Progenitor cell of endocrine pancreas (in vitro differentiated cells): Measurements from ENCODE around the gene PRDX3. TPM values are rescaled to one million over a fixed set of nuclear protein-coding genes. Genes with fewer than 3 reads are reported as not detected.

Source experiments
- DNase-seq: peaks from one replicate; pipeline ENCODE4 v3.0.0; 2021; ENCODE audit warnings: low spot score; ENCODE audit not compliant: unreplicated experiment
- H3K27ac Mint-ChIP-seq: 2 replicates; pipeline ENCODE4 v1.8.0; 2021; ENCODE audit warnings: mild to moderate bottlenecking, moderate library complexity, mixed read lengths
- H3K27me3 Mint-ChIP-seq: 2 replicates; pipeline ENCODE4 v1.8.0; 2021; ENCODE audit warnings: mixed read lengths
- H3K36me3 Mint-ChIP-seq: 2 replicates; pipeline ENCODE4 v1.8.0; 2022; ENCODE audit warnings: mixed read lengths; ENCODE audit not compliant: insufficient read depth
- H3K4me1 Mint-ChIP-seq: 2 replicates; pipeline ENCODE4 v1.8.0; 2021; ENCODE audit warnings: low read depth, mixed read lengths
- H3K4me3 Mint-ChIP-seq: 2 replicates; pipeline ENCODE4 v1.8.0; 2021; ENCODE audit warnings: low read depth, mild to moderate bottlenecking, moderate library complexity, mixed read lengths
- H3K9me3 Mint-ChIP-seq: 2 replicates; pipeline ENCODE4 v1.8.0; 2021; ENCODE audit warnings: low read depth, mixed read lengths
- total RNA-seq: library from RNA; stranded (reverse); gene quantifications from 2 replicates; pipeline ENCODE4 v1.2.1, GENCODE V29; 2021
- TF ChIP-seq, protein P1 (sequence below): fragments of 200-600 bp; sonication (generic); IDR thresholded peaks from one replicate; pipeline ENCODE4 v1.5.0; 2021; ENCODE audit warnings: antibody characterized with exemption, mild to moderate bottlenecking; ENCODE audit not compliant: unreplicated experiment

Gene PRDX3
- total RNA-seq, 1 donor from 2014 or later = 117 TPM

- Mint-ChIP-seq H3K4me3 (no peak overlapping the region), H3K9me3 (no peaks in the 10 kb centered on the region), H3K27ac (no peak overlapping the region), H3K4me1 (peaks cover 16% of the 10 kb centered on the region), H3K27me3 (no peaks in the 10 kb centered on the region), H3K36me3 (peaks cover 26% of the 10 kb centered on the region)
- TF ChIP-seq, protein P1, sequence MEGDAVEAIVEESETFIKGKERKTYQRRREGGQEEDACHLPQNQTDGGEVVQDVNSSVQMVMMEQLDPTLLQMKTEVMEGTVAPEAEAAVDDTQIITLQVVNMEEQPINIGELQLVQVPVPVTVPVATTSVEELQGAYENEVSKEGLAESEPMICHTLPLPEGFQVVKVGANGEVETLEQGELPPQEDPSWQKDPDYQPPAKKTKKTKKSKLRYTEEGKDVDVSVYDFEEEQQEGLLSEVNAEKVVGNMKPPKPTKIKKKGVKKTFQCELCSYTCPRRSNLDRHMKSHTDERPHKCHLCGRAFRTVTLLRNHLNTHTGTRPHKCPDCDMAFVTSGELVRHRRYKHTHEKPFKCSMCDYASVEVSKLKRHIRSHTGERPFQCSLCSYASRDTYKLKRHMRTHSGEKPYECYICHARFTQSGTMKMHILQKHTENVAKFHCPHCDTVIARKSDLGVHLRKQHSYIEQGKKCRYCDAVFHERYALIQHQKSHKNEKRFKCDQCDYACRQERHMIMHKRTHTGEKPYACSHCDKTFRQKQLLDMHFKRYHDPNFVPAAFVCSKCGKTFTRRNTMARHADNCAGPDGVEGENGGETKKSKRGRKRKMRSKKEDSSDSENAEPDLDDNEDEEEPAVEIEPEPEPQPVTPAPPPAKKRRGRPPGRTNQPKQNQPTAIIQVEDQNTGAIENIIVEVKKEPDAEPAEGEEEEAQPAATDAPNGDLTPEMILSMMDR = no peak
- no peak for DNase-seq
Observed at GRCh38 chr10:119174109-119174508, 4.5 kb downstream of the PRDX3 start.

- Mint-ChIP-seq H3K36me3 (peaks cover 20% of the 10 kb centered on the region), H3K4me3 (no peak overlapping the region), H3K4me1 (peaks cover 11% of the 10 kb centered on the region), H3K27me3 (no peaks in the 10 kb centered on the region), H3K27ac (no peak overlapping the region), H3K9me3 (no peaks in the 10 kb centered on the region)
- TF ChIP-seq, protein P1 = no peak
- no peak for DNase-seq
Observed at GRCh38 chr10:119167041-119167440, 11.6 kb downstream of the PRDX3 start.

GRCh38 chr10:119166564-119166963, 12.0 kb downstream of the PRDX3 start:
- H3K36me3 Mint-ChIP-seq = peaks cover 17% of the 10 kb centered on the region
- peak overlapping the region; percentile 95 for H3K27ac Mint-ChIP-seq
- no peak for DNase-seq
- peak overlapping the region; percentile 81 for H3K4me3 Mint-ChIP-seq
- peaks cover 15% of the 10 kb centered on the region for H3K4me1 Mint-ChIP-seq
- no peaks in the 10 kb centered on the region for H3K9me3 Mint-ChIP-seq
- H3K27me3 Mint-ChIP-seq = no peaks in the 10 kb centered on the region
- TF ChIP-seq, protein P1 = no peak

DNA sequence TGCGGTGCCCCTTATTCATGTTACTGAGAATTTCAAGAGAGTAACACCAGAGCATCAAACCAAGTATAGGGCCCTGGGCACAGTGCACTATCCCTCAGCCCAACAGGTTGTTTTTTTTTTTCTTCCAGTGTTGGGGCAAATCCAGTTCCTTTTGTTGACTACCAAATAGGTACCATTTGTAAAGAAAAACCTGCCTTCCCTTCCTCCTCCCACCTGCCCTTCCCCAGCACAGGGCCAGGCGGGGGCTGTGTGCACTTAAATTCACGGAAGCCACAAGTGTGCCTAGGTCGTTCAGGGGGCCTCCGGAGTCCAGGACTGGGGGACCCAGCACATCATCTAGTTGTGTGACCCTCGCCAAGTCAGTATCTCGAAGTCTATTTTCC, 12.5 kb downstream of the PRDX3 start:
- no peaks in the 10 kb centered on the region for H3K27me3 Mint-ChIP-seq
- peak overlapping the region; percentile 95 for H3K27ac Mint-ChIP-seq
- H3K36me3 Mint-ChIP-seq = peaks cover 16% of the 10 kb centered on the region
- no peaks in the 10 kb centered on the region for H3K9me3 Mint-ChIP-seq
- no peak for DNase-seq
- peak overlapping the region; percentile 81 for H3K4me3 Mint-ChIP-seq
- TF ChIP-seq, protein P1 = no peak
- peaks cover 18% of the 10 kb centered on the region for H3K4me1 Mint-ChIP-seq

DNA sequence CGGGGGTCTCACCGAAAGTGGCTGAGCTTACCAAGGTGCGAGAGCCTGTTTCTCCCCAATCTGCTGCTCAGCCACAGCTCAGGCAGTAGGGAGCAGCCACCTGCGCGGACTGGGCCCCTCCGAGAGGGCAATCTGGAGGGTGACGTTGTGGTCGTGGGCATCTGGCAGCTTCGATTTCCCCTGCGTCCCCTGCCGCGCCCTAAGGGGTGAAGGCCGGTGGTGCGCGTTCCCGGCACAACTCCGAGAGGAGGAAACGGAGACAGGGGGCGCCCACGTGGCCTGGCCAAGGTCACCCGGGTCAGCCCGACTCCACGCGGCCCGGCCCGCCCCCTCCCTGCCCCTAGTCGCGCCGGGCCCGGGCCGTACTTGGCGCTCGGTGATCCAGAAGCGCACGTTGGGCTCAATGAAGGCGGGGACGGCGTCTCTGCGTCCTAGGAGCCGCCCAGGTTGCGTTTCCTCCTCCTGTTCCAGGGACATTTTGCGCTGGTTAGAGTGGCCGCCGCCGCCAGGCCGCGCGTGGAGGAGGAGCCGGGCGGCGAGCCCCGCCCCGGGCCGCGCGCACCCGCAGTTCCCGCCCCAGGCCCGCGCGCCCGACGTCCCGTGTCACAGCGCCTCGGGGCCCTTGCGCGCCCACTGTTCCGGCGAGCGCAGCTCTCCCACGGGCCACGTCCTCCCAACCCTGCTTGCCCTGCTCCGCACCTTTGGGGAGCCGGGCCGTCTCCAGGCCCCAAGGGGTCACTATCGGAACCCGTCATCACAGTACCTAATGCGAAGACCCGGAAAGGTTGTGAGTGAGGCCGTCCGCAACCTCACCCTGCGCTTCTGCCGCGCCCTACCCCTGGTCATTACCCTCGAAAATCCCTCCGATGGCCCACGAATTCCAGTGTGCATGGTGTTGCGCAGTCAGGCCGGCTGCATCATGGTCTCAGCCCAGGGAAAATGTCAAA, 13.2 kb downstream of the PRDX3 start, which contains the start of gene SFXN4:
TSS of gene SFXN4 (minus strand) at position 544 of the 947 bp plus-strand sequence. CDS start at position 477, 67 bp downstream.
- Mint-ChIP-seq H3K27me3 (no peaks in the 10 kb centered on the region), H3K27ac (peak within 1 kb of the TSS; percentile 95), H3K4me1 (peaks cover 18% of the 10 kb centered on the region), H3K9me3 (no peaks in the 10 kb centered on the region), H3K4me3 (peak within 1 kb of the TSS; percentile 81), H3K36me3 (peaks cover 16% of the 10 kb centered on the region)
- TF ChIP-seq, protein P1 = no peak
- peak; percentile 62 for DNase-seq
